Adrenal gland (tissue), 5 donors: ENCODE data around the gene BRMS1.

Experiments used
- POLR2A ChIP-seq, 2 donors: fragments of 450-650 bp; IDR thresholded peaks; one replicate each; pipeline ENCODE4 v1.6.1; 2017; ENCODE audit warnings: antibody characterized with exemption in 2 of 2, mild to moderate bottlenecking in 2 of 2, moderate library complexity in 1 of 2
- TF ChIP-seq, protein P1 (sequence below), 6 experiments: fragments of 450-650 bp in 4 of 6; fragments of 200-600 bp in 2 of 6; sonication (generic) in 1 of 6; IDR thresholded peaks; 1 replicate in 5 of 6; 2 replicates in 1 of 6; pipeline versions ENCODE4 v1.5.1 to v1.8.0; 2016 to 2021; ENCODE audit warnings: antibody characterized with exemption in 6 of 6, mild to moderate bottlenecking in 2 of 6, moderate library complexity in 1 of 6
- donor health status: DM: no; HTN: no; CAD: no.

DNA sequence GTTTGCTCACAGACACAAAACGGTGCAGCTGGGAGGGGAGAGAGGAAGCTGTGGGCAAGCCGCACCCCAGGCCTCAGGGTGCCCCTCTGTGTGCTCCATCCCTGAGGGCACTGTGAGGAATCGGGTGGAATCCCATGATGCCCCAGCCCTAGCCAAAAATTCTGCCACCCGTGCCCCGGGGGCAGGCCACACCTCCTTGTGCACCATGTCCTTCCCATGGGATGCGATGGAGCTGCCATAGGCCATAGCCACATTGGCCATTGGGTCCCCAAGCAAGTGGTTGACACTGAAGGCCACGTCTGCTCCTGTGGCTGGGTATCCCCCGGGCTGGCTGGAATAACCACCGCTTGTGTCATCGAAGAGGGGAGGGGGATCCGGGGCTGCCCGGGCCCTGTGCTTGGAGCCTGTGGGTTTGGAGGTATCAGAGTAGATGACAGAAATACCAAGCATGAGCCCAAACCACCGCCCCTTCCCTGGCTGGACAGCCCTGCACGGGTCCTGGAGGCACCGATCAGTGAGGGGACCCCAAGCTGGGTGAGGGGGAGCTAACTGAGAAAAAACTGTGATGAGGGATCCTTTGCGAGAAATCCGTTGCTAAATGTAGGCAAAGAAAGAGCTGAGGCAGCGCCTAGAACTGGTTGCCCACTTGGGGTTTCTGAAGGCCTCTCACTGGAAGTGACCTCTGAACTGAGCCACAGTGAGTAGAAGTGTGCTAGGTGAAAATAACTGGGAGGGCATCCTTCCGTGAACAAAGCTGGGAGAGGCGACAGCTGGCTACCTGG lies 56.8 kb downstream of the BRMS1 start:
- no peak for TF ChIP-seq POLR2A (IDR thresholded peaks at IDR 0.05)
- TF ChIP-seq, protein P1, sequence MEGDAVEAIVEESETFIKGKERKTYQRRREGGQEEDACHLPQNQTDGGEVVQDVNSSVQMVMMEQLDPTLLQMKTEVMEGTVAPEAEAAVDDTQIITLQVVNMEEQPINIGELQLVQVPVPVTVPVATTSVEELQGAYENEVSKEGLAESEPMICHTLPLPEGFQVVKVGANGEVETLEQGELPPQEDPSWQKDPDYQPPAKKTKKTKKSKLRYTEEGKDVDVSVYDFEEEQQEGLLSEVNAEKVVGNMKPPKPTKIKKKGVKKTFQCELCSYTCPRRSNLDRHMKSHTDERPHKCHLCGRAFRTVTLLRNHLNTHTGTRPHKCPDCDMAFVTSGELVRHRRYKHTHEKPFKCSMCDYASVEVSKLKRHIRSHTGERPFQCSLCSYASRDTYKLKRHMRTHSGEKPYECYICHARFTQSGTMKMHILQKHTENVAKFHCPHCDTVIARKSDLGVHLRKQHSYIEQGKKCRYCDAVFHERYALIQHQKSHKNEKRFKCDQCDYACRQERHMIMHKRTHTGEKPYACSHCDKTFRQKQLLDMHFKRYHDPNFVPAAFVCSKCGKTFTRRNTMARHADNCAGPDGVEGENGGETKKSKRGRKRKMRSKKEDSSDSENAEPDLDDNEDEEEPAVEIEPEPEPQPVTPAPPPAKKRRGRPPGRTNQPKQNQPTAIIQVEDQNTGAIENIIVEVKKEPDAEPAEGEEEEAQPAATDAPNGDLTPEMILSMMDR (IDR thresholded peaks at IDR 0.05), result no peak
